GM19239 (cell line): Measurements from ENCODE around the gene TSNAX.

Experiments used
- DNase-seq: peaks from one replicate; pipeline ENCODE4 v3.0.0; 2011; ENCODE audit warnings: low spot score; ENCODE audit not compliant: insufficient read length
- FAIRE-seq: peaks from 2 replicates; lab custom pipeline; 2011; peaks lifted over from hg19 to GRCh38; lab: Jason Lieb, UNC

Gene TSNAX

DNA sequence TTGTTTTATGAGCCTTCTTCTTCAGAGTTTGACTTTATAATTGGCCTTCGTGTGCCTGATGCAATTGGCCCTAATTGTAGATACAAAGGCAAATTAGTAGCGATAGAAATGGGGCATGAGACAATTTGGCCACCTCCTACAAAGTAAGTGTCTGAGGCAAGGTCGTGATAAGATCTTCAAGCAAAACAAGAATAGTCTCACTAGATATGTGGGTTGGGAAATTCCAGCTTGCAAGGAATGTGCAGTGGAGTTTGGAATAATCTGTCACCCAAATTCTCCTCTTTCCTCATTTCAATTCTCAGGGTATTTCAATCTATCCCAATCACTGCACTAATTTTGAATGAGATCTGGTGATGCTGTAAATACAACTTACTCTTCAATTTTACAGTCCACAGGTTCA, 11.4 kb upstream of the TSNAX start:
- no peak for FAIRE-seq
- no peak for DNase-seq

DNA sequence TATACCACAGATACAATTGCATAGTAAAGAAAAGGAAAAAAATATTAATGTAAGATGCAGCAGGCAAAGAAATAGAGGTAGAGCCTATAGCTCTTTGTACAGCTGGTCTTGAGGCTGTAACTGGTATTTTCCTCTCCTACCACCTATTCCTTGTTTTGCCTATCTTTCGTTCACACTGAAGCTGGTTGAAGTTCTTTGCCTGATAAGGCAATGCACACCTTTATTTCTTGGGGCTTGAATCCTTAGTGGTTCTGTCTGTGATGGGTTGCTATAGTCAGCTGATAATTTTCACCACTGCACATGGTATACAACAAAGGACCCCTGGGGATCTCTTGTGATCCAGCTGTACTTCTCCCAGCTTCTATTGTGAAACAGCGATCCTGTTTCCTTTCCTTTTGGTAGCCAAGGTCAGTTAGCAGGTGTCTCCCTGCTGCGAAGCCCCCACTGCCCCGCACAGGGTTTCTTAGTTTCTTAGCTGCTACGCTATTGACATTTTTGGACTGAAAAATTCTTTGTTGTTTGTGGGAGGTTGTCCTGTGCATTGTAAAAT, 9.9 kb upstream of the TSNAX start:
- DNase-seq (no peak), FAIRE-seq (no peak)

DNA sequence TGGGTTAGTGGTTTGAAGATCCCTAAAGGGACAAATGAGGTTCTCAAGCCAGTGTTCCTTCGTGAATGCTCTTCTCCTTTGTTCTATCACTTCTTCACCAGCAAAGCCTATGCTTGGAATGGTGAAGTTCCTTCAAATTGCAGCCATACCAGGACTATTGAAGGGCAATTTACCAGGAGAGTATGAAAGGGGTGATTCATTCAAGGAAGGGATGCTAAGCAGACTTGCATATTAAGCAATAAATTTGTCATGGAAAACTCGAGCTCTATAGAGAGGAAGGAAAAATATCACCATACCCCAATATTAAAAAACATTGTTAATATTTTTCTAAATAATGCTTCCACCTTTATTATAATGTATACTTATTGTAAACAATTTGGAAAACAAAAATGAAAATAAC, 9.3 kb upstream of the TSNAX start:
- DNase-seq: no peak
- no peak for FAIRE-seq

DNA sequence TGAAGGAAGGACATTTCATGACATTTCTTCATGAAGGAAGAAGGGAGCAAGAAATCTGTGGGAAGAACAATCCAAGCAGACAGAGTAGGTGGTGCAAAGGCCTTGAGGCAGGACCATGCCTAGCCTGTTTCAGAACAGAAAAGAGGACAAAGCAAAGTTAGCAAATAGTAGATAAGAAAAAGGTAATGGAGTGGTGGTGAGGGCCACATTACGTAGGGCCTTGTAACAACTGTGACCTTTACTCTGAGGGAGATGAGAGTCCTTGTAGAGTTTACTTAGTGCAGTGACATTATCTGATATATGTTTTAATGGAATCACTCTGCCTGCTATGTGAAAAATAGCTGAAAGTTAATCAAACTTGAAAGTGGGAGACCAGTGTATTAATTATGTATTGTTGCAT, 6.4 kb upstream of the TSNAX start:
- DNase-seq: no peak
- no peak for FAIRE-seq

DNA sequence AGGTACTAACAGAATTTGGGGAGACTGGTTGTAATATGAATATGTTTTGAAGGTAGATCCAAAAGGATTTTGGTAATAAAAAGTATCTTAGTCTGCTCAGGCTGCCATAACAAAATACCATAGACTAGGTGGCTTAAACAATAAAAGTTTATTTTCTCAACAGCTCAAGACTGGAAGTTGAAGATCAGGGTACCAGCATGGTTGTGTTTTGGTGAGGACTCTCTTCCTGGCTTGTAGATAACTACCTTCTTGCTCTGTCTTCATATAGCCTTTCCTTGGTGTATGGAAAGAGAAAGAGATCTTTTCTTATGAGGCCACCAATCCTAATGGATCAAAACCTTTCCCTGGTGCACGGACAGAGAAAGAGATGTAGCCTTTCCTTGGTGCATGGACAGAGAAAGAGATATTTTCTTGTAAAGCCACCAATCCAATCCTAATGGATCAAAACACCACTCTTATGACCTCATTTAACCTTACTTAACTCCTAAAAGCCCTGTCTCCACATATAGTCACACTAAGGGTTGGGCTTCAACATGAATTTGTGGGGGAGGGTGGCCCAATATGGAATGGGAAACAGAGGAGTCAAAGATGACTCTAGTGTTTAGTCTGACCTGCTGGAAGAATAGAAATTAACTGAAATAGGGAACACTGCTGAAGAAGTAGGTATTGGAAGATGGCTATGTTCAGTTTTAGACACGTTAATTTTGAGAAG, 5.4 kb upstream of the TSNAX start:
- FAIRE-seq (no peak), DNase-seq (no peak)

DNA sequence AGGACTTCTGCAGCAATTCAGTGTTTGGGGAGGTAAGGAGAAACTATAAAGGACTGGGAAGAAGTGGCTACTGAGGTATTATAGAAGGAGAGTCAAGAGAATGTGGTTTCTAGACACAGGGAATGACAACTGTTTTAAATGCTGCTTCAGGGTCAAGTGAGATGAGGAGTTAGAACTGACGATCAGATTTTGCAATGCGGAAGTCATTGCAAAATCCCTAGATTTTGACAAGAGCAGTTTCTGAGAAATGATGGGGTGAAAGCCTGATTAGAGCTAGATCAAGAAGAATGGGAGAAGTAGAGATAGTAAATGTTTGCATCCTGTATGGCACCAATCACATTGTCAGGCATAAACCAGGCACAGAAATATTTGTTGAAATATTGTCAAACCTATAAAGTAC, 4.7 kb upstream of the TSNAX start:
- FAIRE-seq (no peak), DNase-seq (no peak)

DNA sequence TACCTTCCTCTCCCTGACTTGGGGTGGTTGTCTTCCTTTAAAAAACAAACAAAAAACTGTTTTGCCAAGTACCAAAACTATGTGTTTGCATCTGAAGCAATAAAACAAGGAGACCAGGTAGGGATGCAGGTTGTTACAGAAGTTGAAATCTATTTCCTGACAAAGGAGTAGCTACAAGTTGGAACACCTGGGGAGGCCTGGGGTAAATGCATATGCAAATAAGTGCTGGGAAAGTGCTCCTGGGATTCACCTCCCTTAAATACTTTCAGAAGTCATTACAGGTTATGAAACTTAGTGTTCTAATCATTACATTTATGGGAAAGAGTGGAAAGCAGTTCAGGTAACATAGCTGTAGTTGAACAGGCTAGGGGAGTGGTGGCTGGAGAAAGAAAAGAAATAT, 1.9 kb upstream of the TSNAX start:
- no peak for FAIRE-seq
- no peak for DNase-seq

DNA sequence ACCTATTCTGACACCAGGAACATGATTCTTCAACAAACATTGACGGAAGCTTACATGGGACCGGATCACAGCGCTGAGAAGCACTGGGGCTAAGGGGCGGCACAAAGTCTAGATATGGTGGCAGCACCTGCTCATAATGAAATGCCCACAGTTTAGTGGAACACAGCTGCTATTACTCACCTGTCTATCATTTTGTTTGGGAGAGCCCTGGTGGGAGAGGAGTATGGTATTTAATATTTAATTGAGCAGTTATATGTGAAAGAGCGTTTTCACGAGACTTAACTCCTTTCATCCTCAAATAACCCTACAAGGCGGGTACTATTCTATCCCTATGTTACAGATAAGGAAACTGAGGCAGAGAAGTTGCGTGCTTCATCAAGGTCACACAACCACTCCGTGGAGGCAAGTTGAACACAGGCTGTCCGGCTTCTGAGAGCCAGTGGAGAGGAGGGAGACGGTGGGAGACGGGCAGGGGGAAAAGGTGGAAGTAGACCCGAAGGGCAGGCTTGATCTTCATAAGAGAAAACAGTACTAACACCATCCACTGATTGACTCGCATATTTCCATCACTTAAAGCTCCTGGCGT, 790 bp upstream of the TSNAX start:
- DNase-seq (no peak), FAIRE-seq (no peak)

DNA sequence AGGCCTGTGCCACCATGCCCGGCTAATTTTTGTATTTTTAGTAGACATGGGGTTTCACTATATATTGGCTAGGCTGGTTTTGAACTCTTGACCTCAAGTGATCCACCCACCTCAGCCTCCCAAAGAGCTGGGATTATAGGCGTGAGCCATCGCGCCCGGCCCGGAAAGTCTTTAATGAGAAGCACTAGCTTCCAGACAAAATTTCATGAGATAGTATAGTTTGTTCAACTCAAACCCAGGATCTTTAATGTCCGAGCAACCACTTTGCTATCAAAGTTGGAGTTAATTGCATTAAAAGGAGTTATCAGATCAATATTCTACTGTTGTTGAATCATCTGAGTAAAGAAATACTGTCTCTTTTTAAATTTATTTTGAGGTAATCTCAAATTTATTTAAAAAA, 4.8 kb downstream of the TSNAX start:
- FAIRE-seq (no peak), DNase-seq (no peak)

DNA sequence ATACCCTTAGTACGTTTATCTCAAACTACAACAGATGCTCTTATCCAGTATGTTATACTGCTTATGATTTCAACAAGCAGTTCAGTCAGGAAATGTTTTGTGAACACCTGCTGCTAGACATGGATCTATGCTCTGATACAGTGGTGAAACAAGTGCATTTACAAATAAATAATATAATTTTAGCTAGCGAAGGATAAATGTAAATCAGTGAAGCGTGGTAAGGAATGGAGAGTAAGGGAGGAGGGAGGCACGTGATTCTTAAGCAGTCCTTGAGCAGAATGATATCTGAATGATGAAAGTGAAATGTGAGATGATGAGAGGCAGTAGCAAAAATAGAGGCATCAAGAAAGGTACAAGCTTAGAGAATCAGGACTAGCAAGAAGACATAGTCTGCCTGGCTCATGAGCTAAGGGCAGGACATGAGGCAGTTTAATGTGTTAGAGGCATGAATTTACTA, 6.3 kb downstream of the TSNAX start:
- DNase-seq (no peak), FAIRE-seq (no peak)

DNA sequence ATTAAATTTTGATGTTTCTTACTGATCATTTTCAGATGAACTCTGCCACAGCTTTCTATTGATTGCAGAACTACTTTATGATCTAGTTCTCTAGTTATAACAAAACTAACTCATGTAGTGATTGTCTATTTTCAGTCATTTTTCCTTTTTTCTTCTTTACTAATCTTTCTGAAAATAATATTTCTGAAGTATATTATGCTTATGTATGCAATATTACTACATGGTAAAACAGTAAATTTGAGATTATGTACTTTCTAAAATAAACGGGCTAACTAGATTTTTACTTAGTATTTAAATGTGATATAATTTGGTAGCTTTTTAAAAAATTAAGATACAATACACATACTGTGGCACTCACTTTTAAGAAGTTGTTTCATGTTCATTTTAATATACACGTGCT, 7.6 kb downstream of the TSNAX start:
- FAIRE-seq (no peak), DNase-seq (no peak)

DNA sequence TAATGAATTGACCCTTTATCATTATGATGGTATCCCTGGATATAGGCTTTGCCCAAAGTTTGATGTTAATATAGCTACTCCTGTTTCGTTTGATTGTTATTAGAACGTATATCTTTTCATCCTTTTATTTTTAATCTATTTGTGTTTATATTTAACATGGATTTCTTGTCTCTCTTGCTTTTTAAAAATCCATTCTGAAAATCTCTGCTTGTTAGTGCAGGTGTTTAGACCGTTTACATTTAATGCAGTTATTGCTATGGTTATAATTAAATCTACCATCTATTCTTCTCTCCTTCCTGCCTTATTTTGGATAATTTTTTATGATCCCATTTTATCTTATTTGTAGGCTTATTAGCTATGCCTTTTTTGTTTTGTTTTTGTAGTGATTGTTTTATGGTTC, 12.4 kb downstream of the TSNAX start:
- DNase-seq (no peak), FAIRE-seq (no peak)

DNA sequence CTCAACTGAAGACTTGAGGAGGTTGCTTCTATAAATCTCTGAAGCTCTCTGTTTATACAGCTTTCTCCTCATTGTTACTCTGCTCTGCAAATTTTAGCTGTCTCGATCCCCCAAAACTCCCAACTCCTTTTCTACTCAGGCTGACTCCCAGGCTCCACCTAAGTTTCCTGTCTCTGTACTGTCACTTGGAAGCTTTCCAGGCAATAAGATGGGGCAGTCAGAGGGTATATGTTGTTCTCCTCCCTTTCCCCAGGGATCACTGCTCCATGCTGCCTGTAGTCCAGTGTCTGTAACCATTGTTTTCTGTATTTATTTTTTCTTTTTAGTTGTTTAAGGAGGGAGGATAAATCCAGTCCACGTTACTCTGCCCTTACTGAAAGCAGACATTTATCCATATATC, 13.4 kb downstream of the TSNAX start:
- DNase-seq (no peak), FAIRE-seq (no peak)

DNA sequence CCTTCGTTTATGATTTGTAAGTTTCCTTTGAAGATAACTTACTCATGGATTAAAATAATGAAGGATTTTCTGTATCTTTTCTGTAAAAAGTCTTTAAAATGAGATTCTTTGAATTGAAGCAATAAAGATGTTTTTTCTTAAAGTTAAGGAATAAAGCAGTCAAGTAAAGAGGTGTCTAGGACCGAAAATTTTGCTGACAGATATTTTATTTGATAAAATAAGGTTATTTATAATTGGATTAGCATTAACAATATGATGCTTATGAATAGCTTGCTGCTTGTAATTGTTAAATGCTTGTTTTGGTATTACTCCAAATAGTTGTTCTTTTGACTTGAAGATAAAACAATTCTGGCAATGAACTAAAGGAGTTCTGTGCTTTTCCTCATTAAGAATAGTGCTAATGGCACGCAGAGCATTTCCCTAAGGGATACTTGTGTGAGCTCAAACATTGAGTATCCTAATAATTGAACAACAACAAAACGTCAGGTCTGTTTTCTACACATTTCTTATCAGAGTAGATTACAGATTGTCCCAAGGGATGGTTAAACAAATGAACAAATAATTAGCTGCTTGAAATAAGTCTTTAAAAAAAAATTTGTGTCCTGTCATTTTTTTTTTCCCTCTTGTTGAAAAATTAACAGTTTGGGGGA, 16.6 kb downstream of the TSNAX start:
- FAIRE-seq (no peak), DNase-seq (no peak)

DNA sequence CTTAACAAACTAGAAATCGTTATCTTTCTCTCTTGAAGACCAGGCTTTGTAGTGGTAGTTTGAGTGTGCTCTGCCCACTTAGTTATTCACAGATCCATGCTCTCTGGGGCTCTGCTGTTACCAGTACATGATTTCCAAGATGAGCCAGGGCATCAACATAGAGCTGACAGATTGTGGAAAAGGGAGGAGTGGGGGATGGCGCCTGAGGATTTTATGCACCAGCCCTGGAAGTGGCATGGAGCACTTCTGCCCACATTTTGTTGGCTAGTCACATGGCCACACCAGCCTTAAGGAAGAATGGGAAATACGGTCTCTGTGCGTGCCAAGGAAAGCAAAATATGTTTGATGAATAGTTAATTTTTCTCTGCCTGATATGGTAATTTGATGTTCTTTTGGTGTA, 18.2 kb downstream of the TSNAX start:
- FAIRE-seq: no peak
- no peak for DNase-seq

DNA sequence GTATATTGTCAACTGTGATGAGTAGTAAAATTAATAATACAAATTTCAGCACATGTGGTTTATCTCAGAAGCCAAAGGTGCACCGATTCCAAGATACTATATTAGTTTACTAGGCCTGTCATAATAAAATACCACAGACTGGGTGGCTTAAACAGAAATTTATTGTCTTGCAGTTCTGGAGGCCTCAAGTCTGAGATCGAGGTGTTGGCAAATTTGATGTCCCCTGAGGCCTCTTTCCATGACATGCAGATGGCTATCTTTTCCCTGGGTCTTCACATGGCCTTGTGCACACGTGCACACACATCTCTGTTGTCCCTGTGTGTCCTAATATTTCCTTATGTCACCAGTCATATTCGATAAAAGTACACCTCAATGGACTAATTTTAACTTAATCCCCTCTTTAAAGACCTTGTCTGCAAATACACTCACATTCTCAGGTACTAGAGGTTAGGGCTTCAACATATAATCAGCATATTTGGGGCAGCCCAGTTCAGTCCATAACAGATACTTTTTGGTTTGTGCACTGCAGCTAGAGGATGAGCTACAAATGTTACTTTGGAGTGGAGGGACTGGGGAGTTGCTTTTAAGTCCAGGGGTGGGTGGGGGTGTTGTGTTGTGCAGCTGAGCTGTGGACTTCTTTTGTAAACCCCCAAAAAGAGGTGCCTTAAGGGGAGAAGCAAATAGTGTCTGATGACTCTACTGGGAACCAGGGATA, 21.4 kb downstream of the TSNAX start:
- DNase-seq (no peak), FAIRE-seq (no peak)

DNA sequence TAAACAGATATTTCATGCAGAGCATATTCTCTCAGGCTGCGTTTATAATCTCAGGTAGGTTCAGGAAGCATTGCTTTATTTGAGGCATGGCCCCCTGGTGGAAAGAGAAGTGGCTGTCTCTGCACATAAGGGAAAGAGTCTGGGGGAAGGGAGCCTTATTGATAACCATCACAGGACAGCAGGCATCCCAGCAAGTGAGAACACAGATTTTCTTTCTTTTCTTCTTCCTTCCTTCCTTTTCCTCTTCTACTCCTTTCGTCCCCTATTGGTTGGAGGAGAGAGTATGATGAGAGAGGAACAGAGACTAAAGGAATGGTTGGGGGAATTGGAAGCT, 21.9 kb downstream of the TSNAX start:
- DNase-seq (no peak), FAIRE-seq (no peak)

DNA sequence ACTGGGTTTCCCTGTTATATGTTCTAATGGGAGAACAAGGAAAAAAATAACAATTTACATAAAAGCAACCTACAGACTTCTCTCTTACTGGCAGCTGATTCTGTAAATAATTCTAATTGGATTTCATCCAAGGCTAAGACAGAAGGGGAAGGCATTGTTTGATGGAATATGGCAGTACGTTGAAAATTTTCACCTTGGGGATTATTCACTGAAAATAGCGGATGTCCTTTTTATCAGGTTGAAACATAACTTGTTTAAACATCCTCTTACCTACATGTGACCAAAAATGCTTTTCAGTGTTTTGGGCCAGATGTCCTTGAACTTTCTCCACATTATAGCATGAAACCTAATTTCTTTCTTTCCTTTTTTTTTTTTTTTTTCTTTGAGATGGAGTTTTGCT, 24.9 kb downstream of the TSNAX start:
- no peak for DNase-seq
- no peak for FAIRE-seq

DNA sequence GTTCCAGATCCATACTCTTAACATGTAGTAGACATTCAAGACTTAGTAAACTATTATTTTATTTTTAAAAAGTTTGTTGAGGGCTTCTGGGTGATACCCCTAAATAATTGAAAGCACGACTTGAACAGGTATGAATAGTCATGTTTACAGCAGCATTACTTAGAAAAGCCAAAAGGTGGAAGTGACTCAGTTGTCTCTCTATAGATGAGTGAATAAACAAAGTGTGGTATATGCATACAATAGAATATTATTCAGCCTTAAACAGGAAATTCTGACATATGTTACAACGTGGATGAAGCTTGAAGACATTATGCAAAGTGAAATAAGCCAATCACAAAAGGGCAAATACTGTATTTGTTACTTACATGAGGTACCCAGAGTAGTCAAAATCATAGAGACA, 26.5 kb downstream of the TSNAX start:
- no peak for FAIRE-seq
- DNase-seq: no peak

DNA sequence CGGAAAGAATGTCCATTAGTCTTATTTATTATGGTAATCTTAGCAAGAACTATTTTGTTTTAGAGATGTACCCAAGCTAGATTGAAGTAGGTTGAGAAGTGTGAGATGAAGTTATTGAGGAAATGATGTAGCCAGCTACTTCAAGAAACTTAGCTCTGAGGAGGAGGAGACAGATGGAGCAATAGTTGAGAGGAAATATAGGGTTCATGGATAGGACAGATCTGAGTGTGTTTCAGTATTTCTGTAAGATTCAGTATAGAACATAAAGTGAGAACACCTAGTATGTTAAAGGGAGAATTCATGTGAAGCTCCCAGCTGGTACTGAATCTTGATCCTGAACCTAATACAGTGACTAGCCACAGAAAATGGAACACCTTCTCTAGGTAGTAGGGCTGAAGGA, 28.9 kb downstream of the TSNAX start:
- FAIRE-seq: no peak
- DNase-seq: no peak
